ENCODE results near the gene CD28. TPM values are rescaled to one million over a fixed set of nuclear protein-coding genes. Genes with fewer than 3 reads are reported as not detected.
A peak's percentile ranks its signal among the peaks of the same experiment; 100 is the strongest.

Gene CD28
- total and polyA plus RNA-seq, 2 donors (not counting 3 experiments of a cell fraction or from before 2014, with no cell fraction given): 0.15 TPM; not detected in 1

DNA sequence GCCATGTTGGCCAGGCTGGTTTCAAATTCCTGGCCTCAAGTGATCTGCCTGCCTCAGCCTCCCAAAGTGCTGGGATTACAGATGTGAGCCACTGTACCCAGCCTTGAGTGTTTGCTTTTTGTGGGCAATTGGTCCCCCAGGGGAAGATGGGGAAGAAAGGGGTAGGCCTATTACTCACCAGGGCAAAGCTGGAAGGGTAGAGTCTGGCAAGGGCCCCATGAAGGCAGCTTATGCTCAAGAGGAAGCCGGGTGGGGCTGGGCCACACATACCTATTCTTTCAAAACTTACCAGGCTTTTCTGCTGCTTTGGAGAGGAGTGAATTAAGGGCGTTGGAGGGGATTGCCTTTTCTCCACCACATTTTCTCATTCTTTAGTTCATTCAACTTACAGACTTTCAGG lies 24.5 kb upstream of the CD28 start:
- H3K36me3 ChIP-seq (ENCODE audit: control insufficient read depth in 2 of 2, extremely low read depth in 1 of 2, insufficient read depth in 2 of 2, low read length in 2 of 2): no peaks in the 10 kb centered on the region
- dilution Hi-C loops (cut with MboI; ENCODE audit: extremely low pct_ligation_motif_present, low sequenced_read_pairs): no loop called here
- no peaks in the 10 kb centered on the region for H3K27me3 ChIP-seq (ENCODE audit: control insufficient read depth in 2 of 2, insufficient read depth in 2 of 2, low read length in 2 of 2)
- DNase-seq (ENCODE audit: low read depth, low spot score) (no peak), FAIRE-seq (no peak)
- peaks cover 51% of the 10 kb centered on the region for H3K4me1 ChIP-seq (ENCODE audit: control insufficient read depth, extremely low read depth, insufficient read depth, low read length)
- H3K4me3 ChIP-seq (replicated peaks in 1 of 3; ENCODE audit: insufficient read depth in 1 of 3, low read depth in 1 of 3, low read length in 3 of 3): no peak overlapping the region
- ChIA-PET CTCF (interaction anchor here (1.0 to 4.7 kb wide), 3 partner anchors 10 to 134 kb away, joined by 3 to 25 read pairs (median 4); no protein-coding TSS in a partner anchor), POLR2A (interaction anchor here (1.4 kb wide), 1 partner anchor 10 kb away, joined by 3 read pairs; no protein-coding TSS in a partner anchor)
- H3K4me2 ChIP-seq (ENCODE audit: insufficient read depth, low read length): peak overlapping the region; percentile 2
- H2AFZ ChIP-seq (ENCODE audit: low read depth, low read length): peak overlapping the region; percentile 39
- H4K20me1 ChIP-seq (replicated peaks; ENCODE audit: control insufficient read depth, extremely low read depth, insufficient read depth, low read length): no peaks in the 10 kb centered on the region
- intact Hi-C loops (cut with micrococcal nuclease): loop anchor here (1.0 to 10.0 kb wide), 7 partner anchors 101 to 1047 kb away; partner anchors contain the start of genes ABI2, CYP20A1, FAM117B and RAPH1
- TF ChIP-seq, protein P1, sequence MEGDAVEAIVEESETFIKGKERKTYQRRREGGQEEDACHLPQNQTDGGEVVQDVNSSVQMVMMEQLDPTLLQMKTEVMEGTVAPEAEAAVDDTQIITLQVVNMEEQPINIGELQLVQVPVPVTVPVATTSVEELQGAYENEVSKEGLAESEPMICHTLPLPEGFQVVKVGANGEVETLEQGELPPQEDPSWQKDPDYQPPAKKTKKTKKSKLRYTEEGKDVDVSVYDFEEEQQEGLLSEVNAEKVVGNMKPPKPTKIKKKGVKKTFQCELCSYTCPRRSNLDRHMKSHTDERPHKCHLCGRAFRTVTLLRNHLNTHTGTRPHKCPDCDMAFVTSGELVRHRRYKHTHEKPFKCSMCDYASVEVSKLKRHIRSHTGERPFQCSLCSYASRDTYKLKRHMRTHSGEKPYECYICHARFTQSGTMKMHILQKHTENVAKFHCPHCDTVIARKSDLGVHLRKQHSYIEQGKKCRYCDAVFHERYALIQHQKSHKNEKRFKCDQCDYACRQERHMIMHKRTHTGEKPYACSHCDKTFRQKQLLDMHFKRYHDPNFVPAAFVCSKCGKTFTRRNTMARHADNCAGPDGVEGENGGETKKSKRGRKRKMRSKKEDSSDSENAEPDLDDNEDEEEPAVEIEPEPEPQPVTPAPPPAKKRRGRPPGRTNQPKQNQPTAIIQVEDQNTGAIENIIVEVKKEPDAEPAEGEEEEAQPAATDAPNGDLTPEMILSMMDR (IDR thresholded peaks at IDR 0.05; ENCODE audit: extremely low read depth in 1 of 2, insufficient read depth in 1 of 2, low read depth in 1 of 2, low read length in 2 of 2): no peak
- TF ChIP-seq MAX (IDR thresholded peaks at IDR 0.05; ENCODE audit: insufficient read depth, insufficient read length) (no peak), JUN (IDR thresholded peaks at IDR 0.05; ENCODE audit: borderline replicate concordance, insufficient read depth, insufficient read length, low read depth) (no peak), EZH2 (IDR thresholded peaks at IDR 0.05; ENCODE audit: borderline replicate concordance, low read depth, low read length, severe bottlenecking) (no peak), POLR2AphosphoS5 (IDR thresholded peaks at IDR 0.05; ENCODE audit: insufficient read depth, low read depth, low read length) (no peak)
- peak overlapping the region; percentile 98 for H3K27ac ChIP-seq (ENCODE audit: insufficient read depth, low read depth, low read length)
- TSS peak; percentile 53 for BruUV-seq (replicated peaks)
- H3K9ac ChIP-seq (replicated peaks; ENCODE audit: extremely low read depth, insufficient read depth, low read length): peak overlapping the region; percentile 75
- no peaks in the 10 kb centered on the region for H3K9me3 ChIP-seq (replicated peaks; ENCODE audit: control insufficient read depth, insufficient read depth, low read length)
- H3K79me2 ChIP-seq (ENCODE audit: control insufficient read depth, insufficient read depth, low read length): no peaks in the 10 kb centered on the region
- H3K9me1 ChIP-seq (replicated peaks; ENCODE audit: control insufficient read depth, extremely low read depth, insufficient read depth, low read length): no peaks in the 10 kb centered on the region
